Measurements from ENCODE around the gene ATM.
"Not testable (repeated sequence)": the region's sequence is repeated elsewhere in the genome, so short reads cannot be mapped to it uniquely, and the experiment has no call there.

The ATM gene

GRCh38 chr11:108393046-108393445 lies 170.2 kb downstream of the ATM start:
- no peak for DNase-seq

GRCh38 chr11:108394744-108395284 lies 171.9 kb downstream of the ATM start:
- DNase-seq, result no peak

- not testable (repeated sequence) for DNase-seq
Measured at GRCh38 chr11:108396672-108397071, 173.8 kb downstream of the ATM start.

- no peak for DNase-seq
Measured at GRCh38 chr11:108398439-108398838, 175.6 kb downstream of the ATM start.

GRCh38 chr11:108402241-108402640 lies 179.4 kb downstream of the ATM start:
- no peak for DNase-seq

GRCh38 chr11:108403052-108403451 lies 180.2 kb downstream of the ATM start:
- DNase-seq, result no peak

GRCh38 chr11:108405706-108406105 lies 182.8 kb downstream of the ATM start:
- no peak for DNase-seq

- no peak for DNase-seq
Measured at GRCh38 chr11:108414958-108415357, 192.1 kb downstream of the ATM start.

GRCh38 chr11:108417551-108417950 lies 194.7 kb downstream of the ATM start:
- not testable (repeated sequence) for DNase-seq

Measured in SHP77 treated with DMSO at 0.1 percent for 48 hours (cell line).